Ascending aorta (tissue), 2 donors: Measurements from ENCODE around the gene IFT74. TPM values are rescaled to one million over a fixed set of nuclear protein-coding genes. Genes with fewer than 3 reads are reported as not detected.

Experiments used
- DNase-seq, 2 donors: peaks; one replicate each; pipeline ENCODE4 v3.0.0-alpha.2; 2019; ENCODE audit warnings: low spot score in 2 of 2
- H3K27ac ChIP-seq, 2 donors: fragments of 200-600 bp; sonication (generic); one replicate each; pipeline ENCODE4 v1.5.1; 2016 to 2017; ENCODE audit warnings: mild to moderate bottlenecking in 1 of 2
- H3K27me3 ChIP-seq: fragments of 200-600 bp; sonication (generic); one replicate; pipeline ENCODE4 v1.5.1; 2017
- H3K36me3 ChIP-seq, 2 donors: fragments of 200-600 bp; sonication (generic); one replicate each; pipeline ENCODE4 v1.5.1; 2016
- H3K4me1 ChIP-seq, 2 donors: fragments of 200-600 bp; sonication (generic); one replicate each; pipeline ENCODE4 v1.5.1; 2016 to 2017; ENCODE audit warnings: mild to moderate bottlenecking in 1 of 2
- H3K4me3 ChIP-seq, 2 donors: fragments of 200-600 bp; sonication (generic); one replicate each; pipeline ENCODE4 v1.5.1; 2016 to 2017; ENCODE audit warnings: mild to moderate bottlenecking in 1 of 2
- H3K9me3 ChIP-seq, 2 donors: fragments of 200-600 bp; sonication (generic); one replicate each; pipeline ENCODE4 v1.5.1; 2016
- CTCF ChIP-seq, 3 experiments: fragments of 200-600 bp in 2 of 3; fragments of 450-650 bp in 1 of 3; sonication (generic) in 2 of 3; IDR thresholded peaks; one replicate each; pipeline ENCODE4 v1.5.1; 2016 to 2019; ENCODE audit warnings: antibody characterized with exemption in 3 of 3, mild to moderate bottlenecking in 1 of 3, moderate library complexity in 1 of 3
- intact Hi-C: fragments of 100-400 bp; cut with DNase I; formaldehyde crosslinking; loops from one replicate; pipeline ENCODE4 v1.15.1; 2023
- total RNA-seq: library from RNA; depleted of rRNA; stranded (reverse); fragments of >200 nt; gene quantifications from one replicate; pipeline ENCODE4 v1.1.0, GENCODE V29; 2016

Gene IFT74
- total RNA-seq, 1 donor from 2014 or later: 5.2 TPM

- TF ChIP-seq CTCF (IDR thresholded peaks at IDR 0.05): no peak
- Histone ChIP-seq H3K4me3 (no peak overlapping the region), H3K36me3 (no peaks in the 10 kb centered on the region), H3K4me1 (no peaks in the 10 kb centered on the region), H3K27me3 (no peaks in the 10 kb centered on the region), H3K9me3 (no peaks in the 10 kb centered on the region), H3K27ac (no peak overlapping the region)
- DNase-seq: no peak
- intact Hi-C loops: no loop called here
Observed at GRCh38 chr9:27073841-27074728, 117.9 kb downstream of the IFT74 start.

- H3K27me3 ChIP-seq: no peaks in the 10 kb centered on the region
- no peak for DNase-seq
- no peaks in the 10 kb centered on the region for H3K4me1 ChIP-seq
- no peak overlapping the region for H3K27ac ChIP-seq
- H3K9me3 ChIP-seq: no peaks in the 10 kb centered on the region
- H3K36me3 ChIP-seq: no peaks in the 10 kb centered on the region
- no peak overlapping the region for H3K4me3 ChIP-seq
- intact Hi-C loops: no loop called here
- TF ChIP-seq CTCF (IDR thresholded peaks at IDR 0.05): no peak
Observed at GRCh38 chr9:27078685-27079084, 122.5 kb downstream of the IFT74 start.

- Histone ChIP-seq H3K27me3 (no peaks in the 10 kb centered on the region), H3K4me1 (peaks cover 0 to 4% of the 10 kb centered on the region in 2 donors), H3K27ac (no peak overlapping the region), H3K36me3 (no peaks in the 10 kb centered on the region), H3K9me3 (no peaks in the 10 kb centered on the region), H3K4me3 (no peak overlapping the region)
- TF ChIP-seq CTCF (IDR thresholded peaks at IDR 0.05): no peak
- intact Hi-C loops: loop anchor here (10.0 kb wide), 1 partner anchor 109 kb away; no protein-coding TSS in a partner anchor
- no peak for DNase-seq
Observed at GRCh38 chr9:27085456-27085855, 129.2 kb downstream of the IFT74 start.

GRCh38 chr9:27086818-27087680, 130.8 kb downstream of the IFT74 start:
- no peak for TF ChIP-seq CTCF (IDR thresholded peaks at IDR 0.05)
- DNase-seq: no peak
- intact Hi-C loops: loop anchor here (10.0 kb wide), 1 partner anchor 108 kb away; no protein-coding TSS in a partner anchor
- H3K4me1 ChIP-seq: peaks cover 0 to 4% of the 10 kb centered on the region in 2 donors
- no peaks in the 10 kb centered on the region for H3K9me3 ChIP-seq
- H3K36me3 ChIP-seq: no peaks in the 10 kb centered on the region
- H3K27ac ChIP-seq: peak overlapping the region; percentile 23 to 27
- no peaks in the 10 kb centered on the region for H3K27me3 ChIP-seq
- H3K4me3 ChIP-seq: no peak overlapping the region

- Histone ChIP-seq H3K27ac (no peak overlapping the region), H3K36me3 (no peaks in the 10 kb centered on the region), H3K4me1 (peaks cover 0 to 4% of the 10 kb centered on the region in 2 donors), H3K4me3 (no peak overlapping the region), H3K9me3 (no peaks in the 10 kb centered on the region), H3K27me3 (no peaks in the 10 kb centered on the region)
- DNase-seq: no peak
- intact Hi-C loops: loop anchor here (10.0 kb wide), 1 partner anchor 106 kb away; no protein-coding TSS in a partner anchor
- TF ChIP-seq CTCF (IDR thresholded peaks at IDR 0.05): no peak
Observed at GRCh38 chr9:27088981-27089380, 132.8 kb downstream of the IFT74 start.
